GM06990 (cell line): ENCODE results near the gene PSMD14.
"Not testable (repeated sequence)": the region's sequence is repeated elsewhere in the genome, so short reads cannot be mapped to it uniquely, and the experiment has no call there.

ENCODE experiments used
- DNase-seq: peaks from one replicate; pipeline ENCODE4 v3.0.0-alpha.2; 2011; ENCODE audit not compliant: insufficient read length; ENCODE audit errors: extremely low read depth
- H3K27me3 ChIP-seq: replicated peaks from 2 replicates; pipeline ENCODE4 v1.6.0; 2011; ENCODE audit warnings: low read length; ENCODE audit not compliant: control insufficient read depth, insufficient read depth
- H3K36me3 ChIP-seq: 2 replicates; pipeline ENCODE4 v1.5.1; 2011; ENCODE audit warnings: low read length; ENCODE audit not compliant: control insufficient read depth, insufficient read depth
- H3K4me3 ChIP-seq: replicated peaks from 2 replicates; pipeline ENCODE4 v1.5.1; 2011; ENCODE audit warnings: low read depth, mild to moderate bottlenecking, control low read depth, low read length
- TF ChIP-seq, protein P1 (sequence below): IDR thresholded peaks from 2 replicates; pipeline ENCODE4 v1.5.1; 2011; ENCODE audit warnings: low read length, control low read depth, mild to moderate bottlenecking, inconsistent platforms; ENCODE audit not compliant: insufficient read depth, poor library complexity, severe bottlenecking

The PSMD14 gene

DNA sequence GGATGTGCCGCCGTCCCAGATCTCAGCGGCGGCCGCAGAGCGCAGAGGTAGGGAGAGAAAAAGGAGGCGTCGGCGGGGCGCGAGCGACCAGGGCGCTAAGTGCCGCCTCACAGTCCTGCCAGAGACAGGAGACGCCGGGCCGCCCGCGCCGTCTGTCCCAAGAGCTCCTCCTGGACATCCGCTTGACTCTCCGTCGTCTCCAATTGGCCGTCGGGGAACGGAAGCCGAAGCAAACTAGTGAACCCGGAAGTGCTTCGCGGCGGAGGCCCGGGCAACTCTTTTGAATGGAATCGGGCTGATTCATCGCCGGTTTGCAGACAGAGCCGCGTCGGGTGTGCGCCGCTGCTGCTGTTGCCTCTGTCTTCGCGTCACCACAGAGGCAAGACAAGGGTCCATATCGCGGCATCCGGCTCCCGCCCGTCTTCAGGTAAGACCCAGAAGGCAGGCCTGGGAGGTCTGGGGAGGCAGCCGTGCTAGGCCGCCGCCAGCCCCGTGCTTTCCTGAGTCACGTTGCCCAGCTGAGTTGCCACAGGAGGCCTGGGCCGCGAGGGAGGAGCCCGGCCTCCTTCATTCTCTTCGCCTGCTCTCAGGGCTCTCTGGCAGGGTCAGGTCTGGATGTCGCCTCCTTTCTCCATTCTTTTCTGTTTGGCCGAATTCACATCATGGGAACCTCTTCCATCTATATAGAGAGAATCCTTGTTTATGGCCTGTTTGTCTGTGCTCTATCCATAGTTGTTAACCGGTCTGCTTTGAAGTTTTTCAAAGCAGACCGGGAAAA, at the start of gene PSMD14:
Gene PSMD14, plus strand, starts transcription at position 248 of the 778 bp plus-strand sequence. CDS start 10,401 bp downstream, outside the sequence.
- peak within 1 kb of the TSS; percentile 84 for H3K4me3 ChIP-seq
- DNase-seq, result peak; percentile 92
- H3K36me3 ChIP-seq, result no peaks in the 10 kb centered on the region
- no peaks in the 10 kb centered on the region for H3K27me3 ChIP-seq
- TF ChIP-seq, protein P1, sequence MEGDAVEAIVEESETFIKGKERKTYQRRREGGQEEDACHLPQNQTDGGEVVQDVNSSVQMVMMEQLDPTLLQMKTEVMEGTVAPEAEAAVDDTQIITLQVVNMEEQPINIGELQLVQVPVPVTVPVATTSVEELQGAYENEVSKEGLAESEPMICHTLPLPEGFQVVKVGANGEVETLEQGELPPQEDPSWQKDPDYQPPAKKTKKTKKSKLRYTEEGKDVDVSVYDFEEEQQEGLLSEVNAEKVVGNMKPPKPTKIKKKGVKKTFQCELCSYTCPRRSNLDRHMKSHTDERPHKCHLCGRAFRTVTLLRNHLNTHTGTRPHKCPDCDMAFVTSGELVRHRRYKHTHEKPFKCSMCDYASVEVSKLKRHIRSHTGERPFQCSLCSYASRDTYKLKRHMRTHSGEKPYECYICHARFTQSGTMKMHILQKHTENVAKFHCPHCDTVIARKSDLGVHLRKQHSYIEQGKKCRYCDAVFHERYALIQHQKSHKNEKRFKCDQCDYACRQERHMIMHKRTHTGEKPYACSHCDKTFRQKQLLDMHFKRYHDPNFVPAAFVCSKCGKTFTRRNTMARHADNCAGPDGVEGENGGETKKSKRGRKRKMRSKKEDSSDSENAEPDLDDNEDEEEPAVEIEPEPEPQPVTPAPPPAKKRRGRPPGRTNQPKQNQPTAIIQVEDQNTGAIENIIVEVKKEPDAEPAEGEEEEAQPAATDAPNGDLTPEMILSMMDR, result no peak

DNA sequence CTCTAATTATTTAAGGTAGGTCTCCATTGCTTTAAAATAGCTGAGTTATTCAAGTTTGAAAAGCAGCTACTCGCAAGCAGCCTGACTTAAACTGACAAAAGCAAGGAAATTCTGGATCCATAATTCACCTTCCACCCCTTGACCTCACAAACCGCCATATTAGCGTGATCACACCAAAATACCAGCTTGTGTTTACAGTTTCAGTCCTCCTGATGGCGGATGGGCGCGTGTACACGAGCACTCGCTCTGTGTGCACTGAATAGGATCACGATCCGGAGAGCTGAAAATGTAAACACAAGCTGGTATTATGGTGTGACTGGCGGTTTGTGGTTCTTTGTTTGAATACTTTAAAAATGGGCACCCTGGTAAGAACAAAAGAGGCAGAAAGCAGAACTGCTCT, 42.4 kb upstream of the PSMD14 start:
- DNase-seq, result no peak
- TF ChIP-seq, protein P1, result no peak
- no peaks in the 10 kb centered on the region for H3K36me3 ChIP-seq
- H3K4me3 ChIP-seq, result no peak overlapping the region
- H3K27me3 ChIP-seq, result no peaks in the 10 kb centered on the region

DNA sequence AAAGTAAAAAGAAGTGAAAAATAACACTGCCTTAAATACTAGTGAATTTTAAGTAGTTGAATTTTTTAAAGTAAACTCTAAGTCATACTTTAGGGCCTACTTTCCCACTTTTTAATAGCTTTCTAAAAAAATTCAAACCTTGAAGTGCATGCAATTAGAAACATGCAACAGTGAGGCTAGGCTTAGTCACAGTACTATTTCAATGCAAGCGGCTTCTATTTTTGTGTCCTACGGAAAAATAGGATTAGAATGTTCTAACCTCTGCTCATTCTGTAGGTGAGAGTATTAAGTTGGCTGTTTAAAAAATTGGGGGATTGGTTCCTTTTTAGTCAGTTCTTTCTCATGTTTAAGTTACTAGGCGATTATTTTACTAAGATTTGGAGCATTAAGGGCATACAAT, 39.1 kb upstream of the PSMD14 start:
- H3K36me3 ChIP-seq, result no peaks in the 10 kb centered on the region
- DNase-seq, result no peak
- TF ChIP-seq, protein P1, result no peak
- H3K27me3 ChIP-seq, result no peaks in the 10 kb centered on the region
- H3K4me3 ChIP-seq, result no peak overlapping the region

DNA sequence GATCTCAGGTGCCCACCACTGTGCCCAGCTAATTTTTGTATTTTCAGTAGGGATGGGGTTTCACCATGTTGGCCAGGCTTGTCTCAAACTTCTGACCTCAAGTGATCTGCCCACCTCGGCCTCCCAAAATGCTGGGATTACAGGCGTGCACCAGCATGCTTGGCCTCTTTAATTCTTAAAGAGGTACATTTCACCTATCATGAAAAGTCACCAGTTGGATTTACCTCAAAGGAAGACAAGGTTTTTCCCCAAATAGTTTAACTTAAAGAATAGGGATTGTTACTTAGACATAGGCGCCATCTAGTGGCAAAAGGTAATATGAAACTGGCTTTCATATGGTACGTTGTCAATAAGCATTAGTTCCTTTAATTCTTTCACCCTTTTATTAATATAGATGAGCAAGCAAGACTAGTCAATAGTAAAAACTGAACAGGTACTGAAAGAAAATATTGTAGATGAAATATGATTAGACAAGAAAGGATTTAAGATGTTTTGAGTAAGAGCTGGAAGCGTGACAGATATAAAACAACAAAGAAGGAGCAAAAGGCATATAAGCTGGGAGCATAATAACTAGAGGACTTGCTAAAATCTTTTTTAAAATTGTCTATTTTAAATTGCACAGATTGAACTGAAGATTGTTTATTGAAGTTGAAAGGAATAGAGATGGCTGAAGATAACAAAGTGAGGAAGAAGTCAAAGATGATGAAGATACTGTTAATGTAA, 35.0 kb upstream of the PSMD14 start:
- Histone ChIP-seq H3K27me3 (no peaks in the 10 kb centered on the region), H3K36me3 (no peaks in the 10 kb centered on the region), H3K4me3 (no peak overlapping the region)
- peak; percentile 29 for DNase-seq
- TF ChIP-seq, protein P1, result peak; percentile 51

DNA sequence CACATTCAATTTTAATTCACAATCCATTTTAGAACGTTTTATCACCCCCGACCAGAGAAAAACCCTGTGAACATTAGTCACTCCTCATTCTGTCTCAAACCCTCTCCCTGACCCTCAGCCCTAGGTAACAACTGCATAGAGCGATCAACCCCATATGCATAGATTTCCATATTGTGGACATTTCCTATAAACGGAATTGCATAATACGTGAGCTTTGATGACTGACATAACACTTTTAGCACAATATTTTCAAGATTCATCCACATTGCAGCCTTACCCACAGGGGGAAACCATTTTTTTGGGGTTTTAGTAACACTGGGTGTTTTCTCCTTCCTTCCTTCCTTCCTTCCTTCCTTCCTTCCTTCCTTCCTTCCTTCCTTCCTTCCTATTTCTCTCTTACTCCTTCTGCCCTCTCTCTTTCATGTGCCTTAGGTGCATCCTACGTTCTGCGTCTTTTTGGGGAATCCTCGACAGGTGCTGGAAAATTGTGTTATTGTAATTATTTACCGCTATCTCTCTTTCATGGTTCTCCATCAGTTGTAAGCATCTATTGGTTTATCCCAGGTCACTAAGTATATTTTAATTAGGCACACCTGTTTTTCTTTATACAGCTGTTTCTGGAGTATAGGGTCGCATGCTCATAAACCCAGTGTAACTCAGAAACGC, 29.5 kb upstream of the PSMD14 start:
- not testable (repeated sequence) for H3K36me3 ChIP-seq, H3K27me3 ChIP-seq, H3K4me3 ChIP-seq, DNase-seq

DNA sequence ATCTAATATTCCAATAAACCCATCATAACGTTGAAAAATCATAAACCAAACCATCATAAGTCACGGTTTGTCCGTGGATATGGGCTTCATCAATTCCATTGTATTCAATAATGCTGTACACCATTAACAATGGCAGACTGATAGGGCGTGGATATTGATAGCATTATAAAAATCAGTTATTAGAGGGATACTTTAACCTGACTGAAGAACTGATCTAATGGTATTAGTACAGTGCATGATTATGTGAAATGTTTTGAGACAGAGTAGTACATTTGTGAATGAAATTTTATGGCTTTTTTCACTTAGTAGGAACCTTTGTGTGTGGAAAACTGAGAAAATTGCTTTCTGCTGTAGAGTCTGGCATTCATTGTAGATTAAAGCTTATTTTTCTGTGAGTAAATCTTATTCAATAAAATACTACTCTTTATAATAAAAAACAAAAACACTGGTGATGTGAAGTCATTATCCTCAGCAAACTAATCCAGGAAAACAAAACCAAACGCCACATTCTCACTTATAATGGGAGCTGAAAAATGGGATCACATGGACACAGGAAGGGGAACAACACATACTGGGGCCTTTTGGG, 28.9 kb upstream of the PSMD14 start:
- not testable (repeated sequence) for H3K27me3 ChIP-seq, H3K4me3 ChIP-seq, DNase-seq, H3K36me3 ChIP-seq

DNA sequence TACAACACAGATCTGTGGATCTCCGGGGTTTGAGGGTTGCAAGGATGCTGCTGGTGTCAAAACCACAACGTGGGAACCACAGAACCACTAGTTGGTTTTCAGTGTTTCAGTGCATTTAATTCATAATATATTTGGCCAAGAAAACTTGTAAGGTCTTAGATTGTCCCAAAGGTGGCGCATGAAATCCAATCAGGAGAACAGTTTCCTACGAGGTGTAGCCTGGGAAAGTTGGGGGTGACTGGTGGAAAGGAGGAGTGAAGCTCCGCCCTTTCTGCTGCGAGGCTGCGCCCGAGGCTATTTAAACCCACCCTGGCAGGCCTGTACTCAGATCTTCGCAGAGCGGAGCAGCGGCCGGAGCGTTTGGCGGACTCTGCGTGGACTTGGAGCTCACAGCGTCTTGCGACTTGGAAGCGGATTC, 27.3 kb upstream of the PSMD14 start:
- DNase-seq, result peak; percentile 11
- not testable (repeated sequence) for H3K4me3 ChIP-seq, H3K36me3 ChIP-seq, H3K27me3 ChIP-seq

DNA sequence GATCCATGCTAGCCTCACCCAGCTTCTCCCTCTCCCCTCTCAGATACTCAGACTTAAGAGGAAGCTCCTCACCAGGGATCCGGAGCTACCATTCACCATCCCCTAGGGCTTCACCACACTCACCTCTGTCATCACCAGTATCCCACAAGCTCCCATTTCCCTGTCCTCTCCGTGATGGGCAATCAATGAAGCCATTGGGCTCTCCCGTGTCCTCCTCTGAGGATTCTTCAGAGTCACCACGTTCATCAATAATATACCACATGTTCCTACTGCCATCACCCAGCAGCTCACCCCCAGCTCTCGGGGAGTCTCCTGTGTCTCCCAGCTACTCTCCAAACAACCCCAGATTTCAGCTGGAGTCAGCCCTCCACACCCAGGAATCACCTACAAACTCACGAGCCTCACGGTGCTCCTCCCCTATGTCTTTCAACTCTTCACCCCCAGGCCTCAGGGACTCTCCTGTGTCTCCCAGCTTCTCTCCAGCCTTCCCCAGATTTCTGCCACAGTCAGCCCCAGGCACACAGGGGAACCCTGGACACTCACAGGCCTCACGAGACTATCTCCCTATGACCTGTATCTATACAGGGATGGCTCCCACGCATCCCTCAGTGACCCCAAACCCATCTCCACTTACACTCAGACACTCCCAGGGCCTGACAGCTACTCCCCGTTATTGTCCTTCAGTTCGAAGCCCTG, 26.5 kb upstream of the PSMD14 start:
- DNase-seq, H3K4me3 ChIP-seq: not testable (repeated sequence)

DNA sequence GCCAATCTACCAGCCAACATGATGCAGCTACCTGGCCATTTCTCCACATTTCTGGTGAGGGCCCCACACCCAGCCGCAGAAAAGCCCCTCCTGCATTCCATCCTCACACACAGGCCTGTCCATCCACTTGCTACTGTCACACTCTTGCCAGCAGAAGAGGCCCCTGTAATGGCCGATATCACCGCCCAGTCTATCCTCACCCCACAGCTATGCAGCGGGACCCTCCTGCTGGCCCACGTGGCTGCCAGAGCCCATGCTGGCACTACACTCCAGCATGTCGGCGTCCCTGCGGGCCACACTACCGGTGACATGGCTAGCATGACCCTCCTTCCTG, 25.9 kb upstream of the PSMD14 start:
- DNase-seq, H3K36me3 ChIP-seq, H3K27me3 ChIP-seq, H3K4me3 ChIP-seq: not testable (repeated sequence)

More for the DNA sequence above, 26.5 kb upstream of the PSMD14 start:
- not testable (repeated sequence) for H3K36me3 ChIP-seq, H3K27me3 ChIP-seq
